HG03439 (cell line): ENCODE measurements around the gene SMIM20.

Source experiments
- ATAC-seq: cut with Tn5 transposase; IDR thresholded peaks from one replicate; pipeline ENCODE4 v1.9.1; 2021; ENCODE audit warnings: mild to moderate bottlenecking, moderate library complexity; ENCODE audit not compliant: unreplicated experiment

Gene SMIM20

DNA sequence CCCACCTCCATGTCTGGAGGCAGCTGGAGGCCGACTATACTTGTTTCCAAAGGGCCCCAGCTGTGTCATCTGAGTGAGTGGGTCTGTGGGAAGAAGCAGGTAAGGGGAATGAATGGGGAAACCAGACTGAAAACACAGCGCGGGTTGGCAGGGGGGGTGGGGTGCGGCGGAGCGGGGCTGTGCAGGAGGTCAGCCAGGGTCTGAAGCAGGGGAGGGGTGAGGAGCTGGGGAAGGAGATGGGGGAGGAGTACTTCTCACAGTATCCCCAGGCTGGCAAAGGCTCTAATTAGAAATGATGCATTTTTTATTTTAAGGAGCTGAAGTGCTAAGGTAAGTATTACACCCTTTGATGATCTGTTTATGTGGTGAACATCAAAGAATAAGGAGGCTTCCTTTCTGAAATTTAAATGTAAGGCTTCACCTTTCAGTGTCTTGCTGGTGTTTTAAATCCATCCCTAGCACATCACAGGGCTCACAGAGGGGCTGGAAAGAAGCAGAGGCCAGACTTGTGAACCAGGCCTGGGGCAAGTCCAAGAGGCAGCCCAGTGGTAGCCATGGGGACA lies 37.5 kb downstream of the SMIM20 start:
- no peak for ATAC-seq

DNA sequence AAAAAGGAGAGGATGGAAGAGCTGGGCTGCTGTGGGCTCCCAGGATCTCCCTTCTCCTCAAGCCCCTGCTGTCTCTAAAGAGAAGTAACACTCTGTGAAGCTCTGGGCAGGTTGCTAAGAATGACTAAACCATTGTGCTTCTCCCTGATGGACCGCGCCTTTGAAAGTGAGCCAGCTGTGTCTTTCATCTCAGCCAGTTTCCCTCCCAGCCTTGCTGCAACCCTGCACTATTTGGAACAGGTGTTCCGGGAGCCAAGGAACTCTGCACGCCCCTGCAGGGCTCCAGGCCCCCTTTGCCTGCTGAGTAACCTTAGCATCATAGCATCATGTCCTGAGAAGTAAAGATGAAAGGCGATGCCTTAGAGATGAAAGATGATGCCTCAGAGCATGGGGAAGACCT lies 39.7 kb downstream of the SMIM20 start:
- ATAC-seq = no peak

DNA sequence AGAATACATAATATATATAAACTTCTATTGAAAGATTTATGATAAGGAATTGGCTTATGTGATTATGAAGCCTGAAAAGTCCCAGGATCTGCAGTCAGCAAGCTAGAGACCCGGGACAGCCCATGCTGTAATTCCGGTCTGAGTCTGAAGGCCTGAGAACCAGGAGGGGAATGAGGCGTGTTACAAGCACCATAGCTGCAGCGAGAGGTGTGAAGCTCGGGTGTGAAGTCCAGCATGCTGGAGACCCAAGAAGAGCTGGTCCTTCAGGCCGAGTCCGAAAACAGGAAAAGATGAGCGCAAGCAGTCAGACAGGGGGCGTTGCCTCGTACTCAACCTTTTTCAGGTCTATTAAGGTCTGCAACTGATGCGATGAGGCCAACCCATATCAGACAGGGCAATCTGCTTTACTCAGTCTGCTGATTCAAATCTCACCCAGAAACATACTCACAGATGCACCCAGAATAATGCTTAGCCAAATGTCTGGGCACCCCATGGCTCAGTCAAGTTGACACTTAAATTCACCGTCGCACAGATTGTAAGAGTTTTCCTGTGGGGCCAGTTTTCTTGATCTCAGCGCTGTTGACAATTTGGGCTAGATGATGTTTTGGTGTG lies 40.4 kb downstream of the SMIM20 start:
- no peak for ATAC-seq

DNA sequence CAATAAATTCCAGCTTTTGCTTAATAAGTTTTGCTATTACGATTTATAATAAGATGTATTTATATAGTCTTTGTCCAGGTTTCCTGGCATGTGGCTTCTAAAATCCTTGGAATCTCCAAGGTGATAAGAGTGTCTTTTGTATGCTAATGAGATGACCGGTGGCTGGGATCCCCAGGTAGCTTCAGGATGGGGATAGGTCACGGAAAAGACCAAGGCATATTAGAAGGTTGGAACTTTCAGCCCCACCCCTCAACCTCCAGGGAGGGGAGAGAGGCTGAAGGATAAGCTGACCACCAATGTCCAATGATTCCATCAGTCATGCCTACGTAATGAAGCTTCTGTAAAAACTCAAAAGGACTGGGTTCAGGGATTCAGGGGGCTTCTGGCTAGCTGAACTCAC lies 41.7 kb downstream of the SMIM20 start:
- ATAC-seq = no peak

DNA sequence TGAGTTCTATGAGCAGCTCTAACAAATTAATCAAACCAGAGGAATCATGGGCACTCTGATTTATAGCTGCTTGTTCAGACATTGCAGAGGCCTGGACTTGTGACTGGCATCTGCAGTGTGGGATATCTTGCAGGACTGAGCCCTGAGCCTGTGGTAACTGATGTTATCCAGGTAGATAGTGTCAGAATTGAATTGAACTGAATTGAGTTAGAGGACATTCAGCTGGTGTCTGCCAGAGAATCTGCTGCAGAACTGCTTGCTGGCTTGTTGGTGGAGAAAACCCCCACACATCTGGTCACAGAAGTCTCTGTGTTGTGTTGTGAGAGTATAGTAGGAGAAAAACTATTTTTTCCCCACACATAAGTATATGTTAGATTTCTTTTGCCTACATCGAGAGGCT lies 42.2 kb downstream of the SMIM20 start:
- no peak for ATAC-seq

DNA sequence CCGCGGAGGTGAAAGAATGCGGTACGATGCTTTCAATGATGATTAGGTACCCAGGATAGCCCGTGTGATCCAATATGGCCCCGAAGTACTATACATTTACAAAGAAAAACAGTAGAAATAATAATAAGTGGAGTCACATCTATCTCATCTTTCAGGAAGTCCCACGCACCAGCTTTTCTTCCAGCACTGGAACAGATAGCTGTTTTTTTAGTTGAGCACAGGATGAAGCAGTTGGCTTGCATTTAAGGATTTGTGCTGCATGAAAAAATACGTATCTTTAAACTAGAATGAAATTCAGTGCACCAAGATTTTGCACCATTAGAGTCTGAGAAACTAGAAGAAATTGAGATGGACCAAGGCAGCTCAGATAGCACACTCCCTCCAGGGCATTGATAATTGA lies 44.1 kb downstream of the SMIM20 start:
- no peak for ATAC-seq

DNA sequence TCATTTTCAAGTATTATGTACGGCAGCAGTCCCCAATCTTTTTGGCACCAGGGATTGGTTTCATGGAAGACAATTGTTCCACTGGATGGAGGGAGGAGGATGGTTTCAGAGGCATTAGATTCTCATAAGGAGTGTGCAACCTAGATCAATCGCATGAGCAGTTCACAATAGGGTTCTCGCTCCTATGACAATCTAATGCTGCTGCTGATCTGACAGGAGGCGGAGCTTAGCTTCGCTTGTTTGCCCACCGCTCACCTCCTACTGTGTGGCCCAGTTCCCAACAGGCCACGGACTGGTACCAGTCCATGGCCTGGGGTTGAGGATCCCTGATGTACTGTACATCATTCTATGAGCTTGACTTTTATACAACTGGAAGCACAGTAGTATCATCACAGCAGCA lies 48.4 kb downstream of the SMIM20 start:
- ATAC-seq = no peak

DNA sequence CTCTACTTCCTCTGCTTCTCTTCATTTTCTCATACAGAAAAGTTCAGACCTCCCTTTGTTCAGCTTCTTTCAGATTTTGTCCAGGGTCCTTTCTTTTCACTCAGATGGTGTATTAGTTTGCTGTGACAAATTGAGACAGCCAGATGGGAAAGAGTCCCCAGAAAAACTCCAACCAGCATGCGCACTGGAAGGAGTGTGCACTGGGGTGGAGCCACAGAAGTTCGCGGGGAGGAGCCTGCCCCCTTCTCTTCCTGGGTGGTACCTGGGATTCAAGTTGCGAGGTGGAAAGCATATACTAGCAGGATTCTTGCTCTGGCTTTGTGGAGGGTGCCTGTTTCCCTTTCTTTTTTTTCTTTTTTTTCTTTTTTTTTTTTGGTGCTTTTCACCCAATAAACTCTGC lies 51.6 kb downstream of the SMIM20 start:
- ATAC-seq = no peak

DNA sequence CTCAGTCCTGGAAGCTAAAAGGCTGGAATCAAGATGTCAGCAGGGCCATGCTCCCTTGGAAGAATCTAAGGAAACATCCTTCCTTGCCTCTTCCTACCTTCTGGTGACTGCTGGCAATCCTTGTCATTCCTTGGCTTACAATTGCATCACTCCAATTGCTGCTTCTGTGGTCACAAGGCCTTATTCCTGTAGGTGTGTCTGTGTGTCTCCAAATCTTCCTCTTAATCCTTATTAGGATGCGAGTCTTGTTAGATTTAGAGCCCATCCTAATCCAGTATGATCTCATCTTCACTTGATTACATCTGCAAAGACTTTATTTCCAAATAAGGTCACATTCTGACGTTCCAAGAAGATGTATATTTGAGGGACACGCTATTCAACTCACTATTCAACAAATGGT lies 52.2 kb downstream of the SMIM20 start:
- ATAC-seq = no peak

DNA sequence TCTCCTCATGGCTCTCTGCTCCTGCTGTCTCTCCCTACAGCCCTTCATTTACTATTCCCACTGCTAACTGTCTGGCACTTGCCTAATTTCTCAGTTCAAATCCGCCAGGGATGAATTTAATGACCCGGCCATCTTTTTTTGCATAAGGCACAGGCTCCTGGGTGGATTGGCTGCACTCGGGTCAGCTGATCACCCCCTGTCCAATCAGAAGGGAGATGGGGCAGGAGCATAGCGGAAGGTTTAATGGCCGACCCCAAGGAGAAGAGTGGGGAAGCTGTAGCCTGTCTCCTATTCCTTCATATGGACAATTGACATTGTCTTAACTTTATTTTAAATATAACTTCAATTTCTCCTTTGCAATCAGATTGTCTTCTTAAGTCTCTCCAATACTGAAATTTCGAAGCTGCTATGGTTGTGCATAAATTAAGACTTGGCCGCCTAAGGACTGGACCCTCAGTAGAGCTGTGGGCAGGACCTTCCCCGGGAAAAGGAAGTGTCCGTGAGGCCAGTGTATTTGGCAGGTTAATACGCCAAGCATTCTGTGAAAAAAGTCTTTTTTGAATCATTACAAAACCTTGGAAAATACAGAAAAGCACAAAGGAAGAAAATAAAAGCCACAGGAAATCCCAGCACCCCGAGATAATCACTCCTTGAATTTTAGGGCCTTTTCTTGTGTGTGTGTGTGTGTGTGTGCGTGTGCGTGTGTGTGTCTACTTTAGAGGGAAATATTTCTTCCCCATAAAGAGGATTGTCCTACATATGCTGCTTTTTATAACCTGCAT lies 55.5 kb downstream of the SMIM20 start:
- ATAC-seq = no peak

DNA sequence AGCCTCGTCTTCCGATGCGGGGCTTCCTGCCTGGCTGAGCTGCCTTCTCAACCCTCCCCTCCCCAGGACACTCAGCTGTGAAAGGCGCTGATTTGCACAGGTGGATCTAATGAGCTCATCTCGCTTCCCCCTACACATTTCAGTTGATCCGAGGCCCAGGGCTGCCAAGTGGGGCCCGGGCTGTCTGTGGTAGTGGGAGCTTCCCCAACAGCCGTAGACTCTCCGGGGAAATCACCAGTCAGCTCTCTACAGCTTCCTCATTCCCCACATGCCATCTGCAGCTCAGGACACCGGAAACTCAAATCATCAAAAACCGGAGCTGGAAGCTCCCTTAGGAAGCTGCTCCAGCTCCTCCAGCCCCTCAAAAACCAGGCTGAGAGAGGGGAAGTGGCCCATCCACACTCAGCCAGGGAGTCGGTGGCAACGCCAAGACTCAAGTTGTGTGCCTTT lies 56.2 kb downstream of the SMIM20 start:
- ATAC-seq = no peak

DNA sequence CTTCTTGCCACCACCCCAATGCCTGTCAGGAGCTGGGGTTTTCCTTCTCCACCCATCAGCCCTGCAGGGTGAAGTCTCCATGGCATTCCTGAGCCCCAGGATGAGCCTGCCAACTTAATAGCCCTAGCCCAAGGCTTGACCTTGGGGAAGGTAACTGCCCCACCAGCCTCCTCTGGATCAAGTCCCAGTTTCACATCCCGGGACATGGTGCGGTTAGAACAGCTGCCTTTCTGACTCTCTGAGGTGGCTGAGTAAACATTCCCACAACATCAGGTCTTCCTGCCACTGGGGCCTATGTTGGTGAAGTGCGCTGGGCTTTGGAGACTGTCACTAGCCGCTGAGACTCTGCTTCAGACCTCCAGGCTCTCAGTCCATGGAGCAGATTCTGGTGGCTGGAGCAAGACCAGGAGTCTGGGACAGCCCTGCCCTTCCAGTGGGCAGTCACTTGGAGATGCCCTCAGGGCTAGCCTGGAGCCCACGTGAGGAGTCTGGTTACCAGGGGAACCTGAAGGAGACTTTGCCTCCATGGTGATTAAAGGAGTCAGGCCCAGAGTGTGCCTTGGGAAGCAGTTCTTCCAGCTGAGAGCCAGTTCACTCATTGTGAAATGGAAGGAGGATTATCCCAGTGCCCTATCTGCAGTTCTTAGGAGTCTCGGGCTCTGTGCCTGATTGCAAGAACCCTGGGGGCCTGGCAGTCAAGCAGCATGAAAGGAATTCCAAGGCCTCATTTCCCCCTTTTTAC lies 56.8 kb downstream of the SMIM20 start:
- no peak for ATAC-seq

DNA sequence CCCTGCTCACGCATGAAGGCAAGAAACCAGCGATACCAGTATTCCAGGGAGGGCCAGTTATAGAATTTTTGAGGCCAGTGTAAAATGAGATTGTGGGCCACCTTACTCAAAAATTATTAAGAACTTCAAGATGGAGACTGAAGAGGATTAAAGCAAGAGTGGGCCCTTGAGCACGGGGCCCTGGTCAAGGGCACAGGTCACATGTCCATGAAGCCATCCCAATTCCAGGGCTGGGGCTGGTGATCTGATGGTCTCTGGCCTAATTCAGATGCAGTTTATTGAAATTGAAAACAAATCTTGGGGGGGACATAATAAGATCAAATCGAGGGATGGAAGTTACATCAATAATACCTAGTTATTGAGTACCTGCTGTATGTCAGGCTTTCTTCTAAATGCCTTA lies 58.3 kb downstream of the SMIM20 start:
- no peak for ATAC-seq

DNA sequence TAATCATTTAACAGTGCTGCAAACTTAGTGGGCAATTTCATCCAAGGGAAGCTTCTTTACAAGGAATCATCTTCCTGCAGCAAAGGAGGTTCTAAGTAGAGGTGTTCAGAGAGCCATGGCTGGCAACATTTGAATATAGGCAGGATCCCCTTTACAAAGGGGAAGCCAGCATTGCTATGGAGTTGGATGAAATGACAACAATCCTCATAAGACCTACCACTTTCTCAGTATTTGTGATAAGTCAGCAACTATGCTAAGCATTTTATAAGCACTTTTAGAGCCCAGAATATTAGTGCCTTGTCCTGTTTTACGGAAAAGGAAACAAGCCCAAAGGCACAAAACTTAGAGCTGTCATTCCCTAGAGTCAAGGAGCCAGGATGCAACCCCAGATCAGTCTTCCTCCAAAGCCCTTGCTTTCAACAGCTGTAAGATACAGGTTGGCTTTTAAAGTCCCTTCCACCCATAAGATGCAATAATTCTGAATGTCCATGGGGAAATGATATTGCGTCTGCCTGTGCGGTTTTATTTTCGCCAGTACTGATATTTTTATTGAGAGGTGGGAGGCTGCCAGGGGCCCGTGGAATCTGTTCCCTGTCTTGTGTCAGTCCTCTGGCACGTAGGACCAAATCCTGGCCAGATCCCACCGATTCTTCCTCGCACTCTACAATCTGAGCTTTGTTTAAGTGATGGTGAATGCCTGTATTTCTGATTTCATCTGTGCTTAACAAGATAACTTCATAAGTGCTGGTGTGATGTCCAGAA lies 59.1 kb downstream of the SMIM20 start:
- no peak for ATAC-seq

DNA sequence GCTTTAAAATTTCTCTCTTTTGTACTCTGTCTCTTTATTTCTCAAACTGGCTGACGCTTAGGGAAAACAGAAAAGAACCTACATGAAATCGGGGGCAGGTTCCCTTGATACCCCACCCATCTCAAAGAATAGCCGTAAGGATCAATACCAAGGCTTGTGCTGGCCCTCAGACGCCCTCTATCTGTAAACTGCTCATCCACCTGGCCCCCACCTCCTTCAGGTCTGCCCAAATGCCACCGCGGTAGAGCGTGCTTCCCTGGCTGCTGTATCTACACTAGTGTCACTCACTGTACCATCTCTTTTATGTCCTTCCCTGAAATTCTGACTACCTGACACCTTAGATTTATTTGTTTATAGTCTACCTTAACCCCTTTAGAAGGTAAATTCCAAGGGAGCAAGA lies 62.8 kb downstream of the SMIM20 start:
- ATAC-seq = no peak

DNA sequence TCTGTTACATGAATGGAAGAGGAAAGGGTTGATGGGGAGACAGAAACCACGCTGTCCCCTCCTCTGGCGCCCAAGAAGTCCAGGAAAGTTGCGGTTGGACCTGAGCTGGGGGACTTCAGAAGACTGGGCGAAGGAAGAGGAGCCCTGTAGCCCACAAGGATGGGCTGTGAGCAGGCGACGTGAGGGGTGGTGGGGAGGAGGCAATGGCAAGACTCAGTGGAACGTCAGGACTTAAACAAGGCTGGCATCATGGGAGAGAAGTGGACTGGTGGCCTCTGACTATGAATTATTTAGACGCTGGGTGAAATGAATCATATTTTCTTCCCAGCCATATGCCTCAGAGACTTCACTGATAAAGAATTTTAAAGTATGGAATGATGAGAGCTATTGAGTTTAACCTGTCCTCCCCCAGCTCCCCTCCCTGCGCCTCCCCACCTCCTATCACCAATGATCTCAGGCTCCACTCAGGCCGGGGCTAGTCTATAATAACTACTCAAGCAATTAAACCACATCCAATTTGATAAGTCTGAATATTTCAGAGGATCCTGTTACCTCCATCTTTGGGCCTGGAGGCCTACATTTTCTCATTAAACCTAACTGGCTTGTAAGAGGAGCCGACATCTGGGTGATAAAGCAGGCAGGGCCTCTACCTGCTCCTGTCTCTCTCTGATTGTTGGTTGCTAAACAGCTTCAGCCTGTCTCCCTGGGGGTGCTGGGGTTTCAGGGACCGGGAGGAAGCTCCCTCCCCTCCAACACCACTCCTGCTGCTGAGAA lies 63.6 kb downstream of the SMIM20 start:
- no peak for ATAC-seq

DNA sequence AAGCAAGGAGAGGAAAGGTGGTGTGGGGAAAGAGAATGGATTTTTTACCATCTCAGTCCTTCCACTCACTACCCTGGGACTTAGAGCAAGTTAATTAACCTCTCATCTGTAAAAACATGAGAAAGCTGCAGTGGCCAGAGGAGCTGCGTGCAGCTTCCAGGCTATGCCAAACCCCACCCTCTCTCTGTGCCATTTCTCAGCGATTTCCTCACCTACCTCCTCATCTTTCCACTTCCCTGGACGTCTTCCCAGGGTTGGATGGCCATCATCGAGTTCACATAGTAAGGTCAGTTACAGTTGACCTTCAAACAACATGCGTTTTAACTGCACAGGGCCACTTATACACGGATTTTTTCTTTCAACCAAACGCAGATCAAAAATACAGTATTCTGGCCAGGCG lies 64.3 kb downstream of the SMIM20 start:
- no peak for ATAC-seq
